B cell (primary cell): ENCODE data around the gene VRK2.

Experiments used
- EZH2 ChIP-seq: IDR thresholded peaks from 2 replicates; pipeline ENCODE4 v1.6.1; 2012; ENCODE audit warnings: borderline replicate concordance, low read depth, mild to moderate bottlenecking, moderate library complexity, low read length; ENCODE audit not compliant: insufficient read depth, poor library complexity, severe bottlenecking
- TF ChIP-seq, protein P1 (sequence below): fragments of 200-600 bp; IDR thresholded peaks from one replicate; pipeline ENCODE4 v1.8.0; 2022; ENCODE audit warnings: antibody characterized with exemption, mild to moderate bottlenecking

- TF ChIP-seq, protein P1, sequence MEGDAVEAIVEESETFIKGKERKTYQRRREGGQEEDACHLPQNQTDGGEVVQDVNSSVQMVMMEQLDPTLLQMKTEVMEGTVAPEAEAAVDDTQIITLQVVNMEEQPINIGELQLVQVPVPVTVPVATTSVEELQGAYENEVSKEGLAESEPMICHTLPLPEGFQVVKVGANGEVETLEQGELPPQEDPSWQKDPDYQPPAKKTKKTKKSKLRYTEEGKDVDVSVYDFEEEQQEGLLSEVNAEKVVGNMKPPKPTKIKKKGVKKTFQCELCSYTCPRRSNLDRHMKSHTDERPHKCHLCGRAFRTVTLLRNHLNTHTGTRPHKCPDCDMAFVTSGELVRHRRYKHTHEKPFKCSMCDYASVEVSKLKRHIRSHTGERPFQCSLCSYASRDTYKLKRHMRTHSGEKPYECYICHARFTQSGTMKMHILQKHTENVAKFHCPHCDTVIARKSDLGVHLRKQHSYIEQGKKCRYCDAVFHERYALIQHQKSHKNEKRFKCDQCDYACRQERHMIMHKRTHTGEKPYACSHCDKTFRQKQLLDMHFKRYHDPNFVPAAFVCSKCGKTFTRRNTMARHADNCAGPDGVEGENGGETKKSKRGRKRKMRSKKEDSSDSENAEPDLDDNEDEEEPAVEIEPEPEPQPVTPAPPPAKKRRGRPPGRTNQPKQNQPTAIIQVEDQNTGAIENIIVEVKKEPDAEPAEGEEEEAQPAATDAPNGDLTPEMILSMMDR, result no peak
- TF ChIP-seq EZH2, result no peak
These were observed 24.2 kb downstream of the VRK2 start for GRCh38 chr2:58070765-58071164.
